SU-DHL-6 (cell line): ENCODE data around the gene SPECC1.

Source experiments
- H2AFZ ChIP-seq: fragments of 200-600 bp; sonication (generic); 2 replicates; pipeline ENCODE4 v1.6.1; 2014; ENCODE audit warnings: low read depth, mild to moderate bottlenecking, moderate library complexity, mixed read lengths, antibody characterized with exemption, low read length; ENCODE audit not compliant: severe bottlenecking
- H3F3A ChIP-seq: fragments of 200-600 bp; shearing (Covaris generic); 2 replicates; pipeline ENCODE4 v1.6.0; 2016; ENCODE audit warnings: antibody characterized with exemption, mild to moderate bottlenecking; ENCODE audit not compliant: insufficient read depth
- H3K27ac ChIP-seq: fragments of 200-600 bp; sonication (generic); 2 replicates; pipeline ENCODE4 v1.5.1; 2016; ENCODE audit warnings: low read depth, mild to moderate bottlenecking, low read length, moderate library complexity, mixed read lengths
- H3K27me3 ChIP-seq: fragments of 200-600 bp; sonication (generic), shearing (Covaris generic); 2 replicates; pipeline ENCODE4 v1.6.0; 2014; ENCODE audit warnings: mild to moderate bottlenecking, low read length
- H3K36me3 ChIP-seq: fragments of 200-600 bp; sonication (generic); 2 replicates; pipeline ENCODE4 v1.6.1; 2014; ENCODE audit warnings: mild to moderate bottlenecking, low read length, mixed read lengths
- H3K4me2 ChIP-seq: fragments of 300-600, 200-600 bp; shearing (Covaris generic), sonication (generic); 2 replicates; pipeline ENCODE4 v1.6.0; 2014; ENCODE audit warnings: low read length, low read depth, mild to moderate bottlenecking; ENCODE audit not compliant: poor library complexity, severe bottlenecking
- H3K4me3 ChIP-seq: fragments of 200-600 bp; sonication (generic); 2 replicates; pipeline ENCODE4 v1.5.1; 2014; ENCODE audit warnings: antibody characterized with exemption, low read length, mild to moderate bottlenecking, mixed read lengths; ENCODE audit not compliant: insufficient read depth, poor library complexity, severe bottlenecking
- H3K79me2 ChIP-seq: fragments of 200-600 bp; sonication (generic); 2 replicates; pipeline ENCODE4 v1.6.1; 2014; ENCODE audit warnings: mild to moderate bottlenecking, low read length, moderate library complexity; ENCODE audit not compliant: insufficient read depth
- H3K9ac ChIP-seq: fragments of 200-600 bp; sonication (generic); 2 replicates; pipeline ENCODE4 v1.7.0; 2014; ENCODE audit warnings: mild to moderate bottlenecking, low read length
- H3K9me2 ChIP-seq: fragments of 200-600 bp; sonication (generic); replicated peaks from 2 replicates; pipeline ENCODE4 v1.6.1; 2014; ENCODE audit warnings: low read length; ENCODE audit not compliant: insufficient read depth
- H3K9me3 ChIP-seq: fragments of 200-600 bp; sonication (generic); 2 replicates; pipeline ENCODE4 v1.6.1; 2014; ENCODE audit warnings: low read length, mixed read lengths; ENCODE audit not compliant: insufficient read depth
- H4K20me1 ChIP-seq: fragments of 200-600 bp; sonication (generic); 2 replicates; pipeline ENCODE4 v1.6.1; 2014; ENCODE audit warnings: low read depth, mild to moderate bottlenecking, antibody characterized with exemption, low read length, moderate library complexity, mixed read lengths
- EZH2phosphoT487 ChIP-seq: fragments of 200-600 bp; sonication (generic), shearing (Covaris generic); conservative IDR thresholded peaks from 2 replicates; pipeline ENCODE4 v1.6.1; 2018; ENCODE audit warnings: mild to moderate bottlenecking, antibody characterized with exemption, low read length, moderate library complexity, mixed read lengths
- TF ChIP-seq, protein P1 (sequence below): fragments of 200-600 bp; sonication (generic); IDR thresholded peaks from one replicate; pipeline ENCODE4 v1.5.1; 2017; ENCODE audit warnings: antibody characterized with exemption, mild to moderate bottlenecking, low read length, moderate library complexity; ENCODE audit not compliant: insufficient read depth, poor library complexity, severe bottlenecking

Gene SPECC1

DNA sequence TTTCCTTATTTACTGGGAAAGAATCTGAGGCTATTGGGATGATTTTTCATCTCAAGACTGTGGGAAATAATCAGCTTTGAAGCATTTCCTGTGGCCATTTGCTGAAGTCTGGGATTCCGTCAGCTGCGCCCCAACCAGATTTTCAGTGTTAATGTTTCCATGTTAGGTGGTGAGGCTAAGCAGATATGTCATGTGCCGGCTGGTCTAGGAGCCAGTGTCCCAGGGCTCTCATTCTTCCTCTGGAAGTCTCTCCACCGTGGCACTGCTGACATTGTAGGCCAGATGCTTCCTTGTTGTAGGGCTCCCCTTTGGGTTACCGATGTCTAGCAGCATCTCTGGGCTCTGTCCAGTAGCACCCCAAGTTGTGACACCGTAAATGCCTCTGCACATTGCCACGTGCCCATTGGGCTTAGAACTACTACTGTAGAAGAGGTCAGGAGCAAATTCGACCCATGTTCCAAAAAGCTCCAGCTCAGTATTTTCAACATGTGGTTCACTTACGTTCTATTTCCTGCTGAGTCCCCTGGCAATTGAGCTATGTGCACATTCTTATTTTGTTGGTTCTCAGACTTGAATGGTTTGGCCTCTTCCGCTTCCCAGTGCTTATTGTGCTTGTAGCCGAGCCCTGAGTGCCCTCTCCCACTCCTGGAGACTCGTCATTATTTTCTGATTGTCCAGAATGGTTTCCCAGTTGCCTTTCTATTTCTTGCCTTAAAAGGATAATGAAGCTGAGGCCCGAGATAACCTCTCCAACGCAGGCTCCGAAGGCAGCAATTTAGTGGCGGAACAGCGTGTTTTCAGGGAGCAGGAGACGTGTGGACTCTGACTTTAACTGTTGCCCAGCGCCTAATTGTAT lies 82.2 kb downstream of the SPECC1 start:
- Histone ChIP-seq H2AFZ (no peak overlapping the region), H3K27me3 (no peaks in the 10 kb centered on the region), H3K36me3 (no peaks in the 10 kb centered on the region), H3F3A (no peaks in the 10 kb centered on the region), H3K4me3 (no peak overlapping the region), H4K20me1 (no peaks in the 10 kb centered on the region), H3K9ac (no peak overlapping the region), H3K27ac (no peak overlapping the region), H3K9me3 (no peaks in the 10 kb centered on the region), H3K9me2 (no peaks in the 10 kb centered on the region), H3K79me2 (no peaks in the 10 kb centered on the region), H3K4me2 (no peak overlapping the region)
- TF ChIP-seq, protein P1, sequence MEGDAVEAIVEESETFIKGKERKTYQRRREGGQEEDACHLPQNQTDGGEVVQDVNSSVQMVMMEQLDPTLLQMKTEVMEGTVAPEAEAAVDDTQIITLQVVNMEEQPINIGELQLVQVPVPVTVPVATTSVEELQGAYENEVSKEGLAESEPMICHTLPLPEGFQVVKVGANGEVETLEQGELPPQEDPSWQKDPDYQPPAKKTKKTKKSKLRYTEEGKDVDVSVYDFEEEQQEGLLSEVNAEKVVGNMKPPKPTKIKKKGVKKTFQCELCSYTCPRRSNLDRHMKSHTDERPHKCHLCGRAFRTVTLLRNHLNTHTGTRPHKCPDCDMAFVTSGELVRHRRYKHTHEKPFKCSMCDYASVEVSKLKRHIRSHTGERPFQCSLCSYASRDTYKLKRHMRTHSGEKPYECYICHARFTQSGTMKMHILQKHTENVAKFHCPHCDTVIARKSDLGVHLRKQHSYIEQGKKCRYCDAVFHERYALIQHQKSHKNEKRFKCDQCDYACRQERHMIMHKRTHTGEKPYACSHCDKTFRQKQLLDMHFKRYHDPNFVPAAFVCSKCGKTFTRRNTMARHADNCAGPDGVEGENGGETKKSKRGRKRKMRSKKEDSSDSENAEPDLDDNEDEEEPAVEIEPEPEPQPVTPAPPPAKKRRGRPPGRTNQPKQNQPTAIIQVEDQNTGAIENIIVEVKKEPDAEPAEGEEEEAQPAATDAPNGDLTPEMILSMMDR: no peak
- TF ChIP-seq EZH2phosphoT487: no peak

DNA sequence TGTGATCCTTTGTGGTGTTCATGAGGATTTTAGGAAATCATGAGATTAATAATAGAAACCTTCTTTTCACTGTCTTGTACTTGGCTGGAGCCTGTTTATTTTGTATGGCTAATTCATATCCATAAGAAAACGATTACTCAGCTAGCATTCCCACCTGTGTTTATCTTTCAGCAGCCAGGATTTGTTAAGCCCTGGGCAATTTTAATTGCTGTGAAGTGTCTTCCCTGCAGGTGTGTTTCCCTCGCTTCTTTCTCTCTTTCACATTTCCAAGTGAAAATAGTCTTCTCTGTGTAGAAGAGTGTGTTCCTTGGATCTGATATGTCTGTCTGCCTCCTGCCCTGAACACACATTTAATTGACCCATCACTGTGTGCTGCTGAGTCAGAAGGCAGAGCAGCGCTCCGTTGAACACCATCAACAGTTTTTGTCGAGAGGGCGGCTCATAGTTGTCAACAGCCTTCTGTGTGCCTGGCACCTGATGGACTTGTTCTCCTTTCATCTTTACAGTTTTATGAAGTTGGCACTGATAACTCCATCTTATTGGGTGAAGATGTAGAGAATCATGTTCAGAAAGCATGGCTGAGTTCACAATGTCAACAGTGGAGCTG lies 83.2 kb downstream of the SPECC1 start:
- no peak overlapping the region for H2AFZ ChIP-seq
- no peak overlapping the region for H3K4me3 ChIP-seq
- no peak overlapping the region for H3K27ac ChIP-seq
- H3K9ac ChIP-seq: no peak overlapping the region
- H3K9me2 ChIP-seq: no peaks in the 10 kb centered on the region
- TF ChIP-seq, protein P1: no peak
- no peak for TF ChIP-seq EZH2phosphoT487
- no peaks in the 10 kb centered on the region for H3K27me3 ChIP-seq
- H3K4me2 ChIP-seq: no peak overlapping the region
- H3F3A ChIP-seq: no peaks in the 10 kb centered on the region
- H4K20me1 ChIP-seq: no peaks in the 10 kb centered on the region
- H3K9me3 ChIP-seq: no peaks in the 10 kb centered on the region
- H3K36me3 ChIP-seq: no peaks in the 10 kb centered on the region
- H3K79me2 ChIP-seq: no peaks in the 10 kb centered on the region

DNA sequence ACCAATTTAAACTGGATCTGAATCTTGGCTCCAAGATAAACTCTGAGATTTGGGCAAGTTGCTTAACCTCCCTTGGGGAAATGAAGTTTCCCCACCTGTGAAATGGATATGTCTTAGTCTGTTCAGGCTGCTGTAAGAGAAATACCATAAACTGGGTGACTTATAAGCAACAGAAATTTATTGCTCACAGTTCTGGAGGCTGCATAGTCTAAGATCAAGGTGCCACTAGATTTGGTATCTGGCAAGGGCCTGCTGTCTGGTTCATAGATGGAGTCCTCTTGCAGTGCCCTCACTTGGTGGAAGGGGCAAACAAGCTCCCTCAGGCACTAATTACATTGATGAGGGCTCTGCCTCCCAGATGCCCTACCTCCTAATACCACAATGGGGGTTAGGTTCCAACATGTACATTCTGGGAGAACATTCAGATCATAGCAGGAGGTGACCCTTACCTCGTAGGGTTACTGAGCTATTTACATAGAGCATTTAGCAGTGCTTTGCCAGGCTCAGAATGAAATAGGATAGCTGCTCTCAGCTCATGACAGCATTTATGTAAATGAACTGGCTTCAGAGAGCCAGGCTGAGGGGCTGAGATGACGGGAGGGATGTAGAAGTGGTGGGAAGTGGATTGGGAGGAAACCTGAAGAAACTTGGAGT lies 83.9 kb downstream of the SPECC1 start:
- Histone ChIP-seq H2AFZ (no peak overlapping the region), H4K20me1 (no peaks in the 10 kb centered on the region), H3K4me3 (no peak overlapping the region), H3K4me2 (no peak overlapping the region), H3K9me3 (no peaks in the 10 kb centered on the region), H3K27ac (no peak overlapping the region), H3K36me3 (no peaks in the 10 kb centered on the region), H3F3A (no peaks in the 10 kb centered on the region), H3K9me2 (no peaks in the 10 kb centered on the region), H3K27me3 (no peaks in the 10 kb centered on the region), H3K79me2 (no peaks in the 10 kb centered on the region), H3K9ac (no peak overlapping the region)
- TF ChIP-seq, protein P1: no peak
- TF ChIP-seq EZH2phosphoT487: no peak
